ENCODE measurements around the gene TASOR2. TPM values are rescaled to one million over a fixed set of nuclear protein-coding genes. Genes with fewer than 3 reads are reported as not detected.

Gene TASOR2
- polyA plus RNA-seq, 2 donors: 8.1 to 11.1 TPM

GRCh38 chr10:5654218-5654755 is 30.4 kb upstream of the TASOR2 start:
- peak overlapping the region in 1 of 2 donors; percentile 52 for H3K27ac ChIP-seq (ENCODE audit: low read depth in 2 of 2, low read length in 1 of 2)
- WGBS, 2 donors: 65 to 67% methylated on average over 10 of the region's 10 CpGs
- peaks cover 0 to 10% of the 10 kb centered on the region in 2 donors for H3K36me3 ChIP-seq (ENCODE audit: control insufficient read depth in 2 of 2, insufficient read depth in 2 of 2, low read length in 1 of 2)

GRCh38 chr10:5655121-5655520 is 29.5 kb upstream of the TASOR2 start:
- Histone ChIP-seq H3K9me3 (ENCODE audit: control insufficient read depth in 2 of 2, insufficient read depth in 1 of 2, low read depth in 1 of 2, low read length in 1 of 2) (no peaks in the 10 kb centered on the region), H3K27ac (ENCODE audit: low read depth in 2 of 2, low read length in 1 of 2) (no peak overlapping the region), H3K4me1 (ENCODE audit: control insufficient read depth in 2 of 2, insufficient read depth in 2 of 2, low read length in 1 of 2) (peaks cover under 1 to 13% of the 10 kb centered on the region in 2 donors), H3K27me3 (ENCODE audit: control insufficient read depth in 1 of 2, insufficient read depth in 2 of 2, low read length in 2 of 2) (no peaks in the 10 kb centered on the region), H3K36me3 (ENCODE audit: control insufficient read depth in 2 of 2, insufficient read depth in 2 of 2, low read length in 1 of 2) (peaks cover 0 to 10% of the 10 kb centered on the region in 2 donors), H3K4me3 (ENCODE audit: low read depth in 1 of 2, low read length in 2 of 2) (no peak overlapping the region)
- 53 to 55% methylated on average over 3 of the region's 3 CpGs for WGBS, 2 donors

More at GRCh38 chr10:5654218-5654755, 30.4 kb upstream of the TASOR2 start:
- Histone ChIP-seq H3K4me3 (ENCODE audit: low read depth in 1 of 2, low read length in 2 of 2) (no peak overlapping the region), H3K27me3 (ENCODE audit: control insufficient read depth in 1 of 2, insufficient read depth in 2 of 2, low read length in 2 of 2) (no peaks in the 10 kb centered on the region), H3K9me3 (ENCODE audit: control insufficient read depth in 2 of 2, insufficient read depth in 1 of 2, low read depth in 1 of 2, low read length in 1 of 2) (no peaks in the 10 kb centered on the region), H3K4me1 (ENCODE audit: control insufficient read depth in 2 of 2, insufficient read depth in 2 of 2, low read length in 1 of 2) (peaks cover 0 to 6% of the 10 kb centered on the region in 2 donors)

GRCh38 chr10:5656737-5657579 is 27.7 kb upstream of the TASOR2 start:
- Histone ChIP-seq H3K27ac (ENCODE audit: low read depth in 2 of 2, low read length in 1 of 2) (no peak overlapping the region), H3K36me3 (ENCODE audit: control insufficient read depth in 2 of 2, insufficient read depth in 2 of 2, low read length in 1 of 2) (peaks cover 0 to 3% of the 10 kb centered on the region in 2 donors), H3K27me3 (ENCODE audit: control insufficient read depth in 1 of 2, insufficient read depth in 2 of 2, low read length in 2 of 2) (no peaks in the 10 kb centered on the region), H3K4me3 (ENCODE audit: low read depth in 1 of 2, low read length in 2 of 2) (no peak overlapping the region), H3K4me1 (ENCODE audit: control insufficient read depth in 2 of 2, insufficient read depth in 2 of 2, low read length in 1 of 2) (peaks cover 3 to 16% of the 10 kb centered on the region in 2 donors), H3K9me3 (ENCODE audit: control insufficient read depth in 2 of 2, insufficient read depth in 1 of 2, low read depth in 1 of 2, low read length in 1 of 2) (no peaks in the 10 kb centered on the region)
- 80 to 87% methylated on average over 8 of the region's 8 CpGs for WGBS, 2 donors

DNA sequence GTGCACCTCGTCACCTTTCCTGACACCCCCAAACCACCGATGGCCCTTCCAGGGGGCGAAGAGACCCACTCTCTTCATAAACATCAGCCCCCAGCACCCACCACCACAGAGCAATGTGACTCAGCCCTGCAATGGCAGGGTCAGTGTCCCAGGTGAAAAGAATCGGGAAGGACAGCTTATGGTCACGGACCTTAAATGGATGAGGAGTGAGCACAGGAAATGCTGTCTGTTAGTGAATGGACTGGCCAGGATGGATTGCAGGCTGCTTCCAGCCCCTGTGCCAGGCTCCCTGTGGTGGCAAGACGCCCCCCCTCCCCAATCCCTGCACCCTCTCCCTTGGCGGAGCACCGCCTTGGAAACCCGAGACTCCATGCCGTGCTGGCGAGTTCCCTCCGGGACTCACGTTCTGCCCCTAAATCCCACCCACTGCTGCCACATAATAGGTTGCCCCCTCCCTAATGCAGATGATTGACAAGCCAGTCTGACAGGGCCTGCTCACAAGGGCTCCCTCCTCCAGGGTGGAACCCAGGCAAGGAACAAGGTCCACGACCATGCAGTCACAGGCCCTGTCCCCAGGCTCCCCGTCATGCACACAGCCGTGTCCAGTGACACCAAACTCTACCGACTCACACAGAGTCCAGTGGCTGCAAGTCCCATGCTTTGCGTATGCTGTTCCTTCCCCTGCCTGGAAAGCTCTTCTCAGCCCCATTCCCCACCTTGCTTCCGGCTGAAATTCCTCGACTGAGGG is 25.6 kb upstream of the TASOR2 start:
- 86 to 88% methylated on average over 20 of the region's 20 CpGs for WGBS, 2 donors
- no peak overlapping the region for H3K27ac ChIP-seq (ENCODE audit: low read depth in 2 of 2, low read length in 1 of 2)
- H3K27me3 ChIP-seq (ENCODE audit: control insufficient read depth in 1 of 2, insufficient read depth in 2 of 2, low read length in 2 of 2): no peaks in the 10 kb centered on the region

GRCh38 chr10:5659702-5660528 is 24.7 kb upstream of the TASOR2 start:
- 58% methylated on average over 16 of the region's 16 CpGs for WGBS, 2 donors
- H3K27me3 ChIP-seq (ENCODE audit: control insufficient read depth in 1 of 2, insufficient read depth in 2 of 2, low read length in 2 of 2): no peaks in the 10 kb centered on the region
- no peaks in the 10 kb centered on the region for H3K36me3 ChIP-seq (ENCODE audit: control insufficient read depth in 2 of 2, insufficient read depth in 2 of 2, low read length in 1 of 2)
- H3K4me1 ChIP-seq (ENCODE audit: control insufficient read depth in 2 of 2, insufficient read depth in 2 of 2, low read length in 1 of 2): peaks cover 3 to 12% of the 10 kb centered on the region in 2 donors
- H3K9me3 ChIP-seq (ENCODE audit: control insufficient read depth in 2 of 2, insufficient read depth in 1 of 2, low read depth in 1 of 2, low read length in 1 of 2): no peaks in the 10 kb centered on the region
- peak overlapping the region in 1 of 2 donors; percentile 47 for H3K27ac ChIP-seq (ENCODE audit: low read depth in 2 of 2, low read length in 1 of 2)
- no peak overlapping the region for H3K4me3 ChIP-seq (ENCODE audit: low read depth in 1 of 2, low read length in 2 of 2)

More for the DNA sequence above, 25.6 kb upstream of the TASOR2 start:
- Histone ChIP-seq H3K4me3 (ENCODE audit: low read depth in 1 of 2, low read length in 2 of 2) (no peak overlapping the region), H3K36me3 (ENCODE audit: control insufficient read depth in 2 of 2, insufficient read depth in 2 of 2, low read length in 1 of 2) (no peaks in the 10 kb centered on the region), H3K9me3 (ENCODE audit: control insufficient read depth in 2 of 2, insufficient read depth in 1 of 2, low read depth in 1 of 2, low read length in 1 of 2) (no peaks in the 10 kb centered on the region), H3K4me1 (ENCODE audit: control insufficient read depth in 2 of 2, insufficient read depth in 2 of 2, low read length in 1 of 2) (peaks cover 3 to 16% of the 10 kb centered on the region in 2 donors)

DNA sequence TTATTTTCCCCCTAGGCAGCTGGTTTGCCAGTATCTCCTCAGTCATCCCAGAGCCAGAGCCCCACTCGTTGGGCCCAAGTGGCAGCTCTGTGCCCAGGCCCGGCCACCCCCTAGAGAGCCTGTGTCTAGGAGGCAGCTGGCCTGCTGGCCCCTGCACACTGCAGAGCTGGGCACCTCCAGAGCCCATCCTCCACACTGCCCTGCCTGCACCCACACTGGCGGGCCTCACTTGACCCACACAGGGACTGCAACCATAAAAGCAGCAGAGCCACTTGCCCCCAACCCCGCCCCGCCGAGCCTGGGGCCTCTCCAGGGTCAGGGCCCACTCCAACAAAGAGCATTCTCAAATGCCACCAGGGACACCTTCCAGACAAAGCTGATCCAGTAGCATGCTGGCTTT is 23.6 kb upstream of the TASOR2 start:
- peaks cover 3 to 12% of the 10 kb centered on the region in 2 donors for H3K4me1 ChIP-seq (ENCODE audit: control insufficient read depth in 2 of 2, insufficient read depth in 2 of 2, low read length in 1 of 2)
- H3K9me3 ChIP-seq (ENCODE audit: control insufficient read depth in 2 of 2, insufficient read depth in 1 of 2, low read depth in 1 of 2, low read length in 1 of 2): no peaks in the 10 kb centered on the region
- no peak overlapping the region for H3K27ac ChIP-seq (ENCODE audit: low read depth in 2 of 2, low read length in 1 of 2)
- WGBS, 2 donors: 85 to 86% methylated on average over 6 of the region's 6 CpGs
- H3K4me3 ChIP-seq (ENCODE audit: low read depth in 1 of 2, low read length in 2 of 2): no peak overlapping the region
- no peaks in the 10 kb centered on the region for H3K36me3 ChIP-seq (ENCODE audit: control insufficient read depth in 2 of 2, insufficient read depth in 2 of 2, low read length in 1 of 2)
- no peaks in the 10 kb centered on the region for H3K27me3 ChIP-seq (ENCODE audit: control insufficient read depth in 1 of 2, insufficient read depth in 2 of 2, low read length in 2 of 2)

DNA sequence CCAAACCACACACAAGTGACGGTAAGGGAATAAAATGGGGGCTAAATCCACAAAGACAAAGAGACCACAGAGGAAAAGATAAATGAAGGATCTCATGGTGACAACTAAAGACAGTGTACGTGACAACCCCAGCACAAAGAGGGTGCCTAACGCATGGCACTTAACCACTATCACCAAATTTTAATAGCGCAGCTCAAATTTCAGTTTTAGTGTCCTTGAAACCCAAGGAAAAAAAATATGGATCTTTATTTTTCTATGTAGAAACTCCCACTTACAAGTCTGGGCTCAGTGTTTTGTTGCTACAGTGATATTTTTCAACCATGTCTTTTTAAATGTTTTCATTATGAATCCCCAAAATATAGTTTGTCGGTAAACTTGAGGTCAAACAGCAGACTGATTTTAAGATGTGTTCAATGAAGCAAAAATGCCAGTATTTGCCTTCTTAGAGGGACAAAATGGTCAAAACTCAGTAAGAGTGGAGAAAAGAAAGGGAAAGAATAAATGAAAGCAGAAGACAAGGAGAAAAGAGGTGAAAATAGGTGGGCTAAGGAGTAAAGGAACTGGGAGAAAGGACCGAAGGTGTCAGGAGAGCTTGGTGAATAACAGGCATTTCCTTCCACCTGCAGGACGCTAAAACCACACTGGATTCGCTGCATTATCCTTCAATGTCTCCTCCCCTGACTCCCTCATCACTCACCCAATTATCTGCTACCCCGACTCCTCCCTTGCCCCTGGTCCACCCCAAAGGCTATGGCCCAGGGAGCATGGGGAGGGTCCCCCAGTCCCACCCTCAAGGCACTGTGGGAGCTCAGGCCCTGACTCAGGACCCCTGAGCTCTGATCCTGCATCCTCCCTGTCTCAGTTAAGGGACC is 21.7 kb upstream of the TASOR2 start:
- Histone ChIP-seq H3K36me3 (ENCODE audit: control insufficient read depth in 2 of 2, insufficient read depth in 2 of 2, low read length in 1 of 2) (no peaks in the 10 kb centered on the region), H3K27ac (ENCODE audit: low read depth in 2 of 2, low read length in 1 of 2) (no peak overlapping the region), H3K4me1 (ENCODE audit: control insufficient read depth in 2 of 2, insufficient read depth in 2 of 2, low read length in 1 of 2) (peaks cover 9 to 17% of the 10 kb centered on the region in 2 donors), H3K27me3 (ENCODE audit: control insufficient read depth in 1 of 2, insufficient read depth in 2 of 2, low read length in 2 of 2) (no peaks in the 10 kb centered on the region), H3K4me3 (ENCODE audit: low read depth in 1 of 2, low read length in 2 of 2) (no peak overlapping the region), H3K9me3 (ENCODE audit: control insufficient read depth in 2 of 2, insufficient read depth in 1 of 2, low read depth in 1 of 2, low read length in 1 of 2) (no peaks in the 10 kb centered on the region)
- WGBS, 2 donors: 78 to 91% methylated on average over 9 of the region's 9 CpGs

GRCh38 chr10:5663692-5664427 is 20.8 kb upstream of the TASOR2 start:
- Histone ChIP-seq H3K9me3 (ENCODE audit: control insufficient read depth in 2 of 2, insufficient read depth in 1 of 2, low read depth in 1 of 2, low read length in 1 of 2) (no peaks in the 10 kb centered on the region), H3K4me3 (ENCODE audit: low read depth in 1 of 2, low read length in 2 of 2) (no peak overlapping the region), H3K27me3 (ENCODE audit: control insufficient read depth in 1 of 2, insufficient read depth in 2 of 2, low read length in 2 of 2) (no peaks in the 10 kb centered on the region), H3K4me1 (ENCODE audit: control insufficient read depth in 2 of 2, insufficient read depth in 2 of 2, low read length in 1 of 2) (peaks cover 9 to 17% of the 10 kb centered on the region in 2 donors), H3K27ac (ENCODE audit: low read depth in 2 of 2, low read length in 1 of 2) (no peak overlapping the region), H3K36me3 (ENCODE audit: control insufficient read depth in 2 of 2, insufficient read depth in 2 of 2, low read length in 1 of 2) (no peaks in the 10 kb centered on the region)
- WGBS, 2 donors: 59 to 61% methylated on average over 12 of the region's 12 CpGs
